Karpas-422 (cell line): Measurements from ENCODE around the gene HEATR5A. TPM values are rescaled to one million over a fixed set of nuclear protein-coding genes. Genes with fewer than 3 reads are reported as not detected.
"Not testable (repeated sequence)": the region's sequence is repeated elsewhere in the genome, so short reads cannot be mapped to it uniquely, and the experiment has no call there.

ENCODE experiments used
- DNase-seq: peaks from one replicate; pipeline ENCODE4 v3.0.0-alpha.2; 2015
- H2AFZ ChIP-seq: fragments of 200-600 bp; sonication (generic); 2 replicates; pipeline ENCODE4 v1.6.1; 2014; ENCODE audit warnings: antibody characterized with exemption, low read length, mixed read lengths
- H3K27ac ChIP-seq: fragments of 200-600 bp; sonication (generic); 2 replicates; pipeline ENCODE4 v1.5.1; 2014; ENCODE audit warnings: mild to moderate bottlenecking, low read length, moderate library complexity
- H3K27me3 ChIP-seq: fragments of 200-600 bp; sonication (generic); 2 replicates; pipeline ENCODE4 v1.6.1; 2014; ENCODE audit warnings: low read length, mixed read lengths
- H3K36me3 ChIP-seq: fragments of 200-600 bp; sonication (generic); 2 replicates; pipeline ENCODE4 v1.6.1; 2014; ENCODE audit warnings: low read length, mixed read lengths; ENCODE audit not compliant: insufficient read depth
- H3K4me1 ChIP-seq: fragments of 200-600 bp; sonication (generic); 2 replicates; pipeline ENCODE4 v1.6.1; 2014; ENCODE audit warnings: mild to moderate bottlenecking, low read length, mixed read lengths
- H3K4me2 ChIP-seq: fragments of 200-600 bp; sonication (generic); 2 replicates; pipeline ENCODE4 v1.6.1; 2014; ENCODE audit warnings: low read length, low read depth, mild to moderate bottlenecking; ENCODE audit not compliant: poor library complexity, severe bottlenecking
- H3K4me3 ChIP-seq: fragments of 200-600 bp; sonication (generic); 2 replicates; pipeline ENCODE4 v1.5.1; 2014; ENCODE audit warnings: mild to moderate bottlenecking, antibody characterized with exemption, low read length, mixed read lengths
- H3K79me2 ChIP-seq: fragments of 200-600 bp; sonication (generic); 2 replicates; pipeline ENCODE4 v1.6.1; 2014; ENCODE audit warnings: mild to moderate bottlenecking, low read length, mixed read lengths
- H3K9ac ChIP-seq: fragments of 200-600 bp; sonication (generic); 2 replicates; pipeline ENCODE4 v1.6.0; 2014; ENCODE audit warnings: low read length
- H3K9me2 ChIP-seq: fragments of 200-600 bp; sonication (generic), shearing (Covaris generic); replicated peaks from 2 replicates; pipeline ENCODE4 v1.6.0; 2014; ENCODE audit warnings: mild to moderate bottlenecking, low read length, moderate library complexity; ENCODE audit not compliant: insufficient read depth
- H3K9me3 ChIP-seq: fragments of 300-700, 200-600 bp; sonication (generic); 2 replicates; pipeline ENCODE4 v1.6.1; 2014; ENCODE audit warnings: low read length, mixed read lengths
- H4K20me1 ChIP-seq: fragments of 200-600 bp; sonication (generic); 2 replicates; pipeline ENCODE4 v1.6.1; 2014; ENCODE audit warnings: mild to moderate bottlenecking, antibody characterized with exemption, low read length, low read depth; ENCODE audit not compliant: insufficient read depth
- total RNA-seq: library from RNA; depleted of rRNA; stranded (reverse); fragments of >200 nt; shearing (Covaris generic); gene quantifications from 2 replicates; pipeline ENCODE4 v1.2.3, GENCODE V29; 2014; ENCODE audit warnings: low replicate concordance

The HEATR5A gene
- total RNA-seq, 1 experiment from 2014 or later = 47.4 TPM

- Histone ChIP-seq H3K4me1 (peaks cover 20% of the 10 kb centered on the region), H3K27ac (no peak overlapping the region), H3K4me3 (no peak overlapping the region), H3K79me2 (no peaks in the 10 kb centered on the region), H4K20me1 (no peaks in the 10 kb centered on the region), H3K4me2 (no peak overlapping the region), H3K36me3 (no peaks in the 10 kb centered on the region), H3K9ac (no peak overlapping the region), H2AFZ (no peak overlapping the region), H3K9me3 (no peaks in the 10 kb centered on the region; the same call in 1 of the 2 replicates), H3K27me3 (no peaks in the 10 kb centered on the region), H3K9me2 (no peaks in the 10 kb centered on the region)
- DNase-seq = no peak
Observed at GRCh38 chr14:31257244-31257553, 163.2 kb downstream of the HEATR5A start.

GRCh38 chr14:31256534-31257243 lies 163.7 kb downstream of the HEATR5A start:
- Histone ChIP-seq H2AFZ (peak overlapping the region; percentile 12; the same call in 1 of the 2 replicates), H3K4me1 (peaks cover 15% of the 10 kb centered on the region), H3K4me2 (no peak overlapping the region), H3K4me3 (no peak overlapping the region), H3K27me3 (no peaks in the 10 kb centered on the region), H3K9me3 (no peaks in the 10 kb centered on the region; the same call in 1 of the 2 replicates), H3K79me2 (no peaks in the 10 kb centered on the region), H3K36me3 (no peaks in the 10 kb centered on the region), H3K9me2 (no peaks in the 10 kb centered on the region), H3K27ac (no peak overlapping the region), H3K9ac (no peak overlapping the region), H4K20me1 (no peaks in the 10 kb centered on the region)
- no peak for DNase-seq

- H2AFZ ChIP-seq, H4K20me1 ChIP-seq: not testable (repeated sequence)
Observed at GRCh38 chr14:31255918-31256317, 164.4 kb downstream of the HEATR5A start.

GRCh38 chr14:31255286-31255685 lies 165.1 kb downstream of the HEATR5A start:
- no peak overlapping the region for H3K4me2 ChIP-seq
- no peak for DNase-seq
- peaks cover 5% of the 10 kb centered on the region for H3K4me1 ChIP-seq
- H4K20me1 ChIP-seq = no peaks in the 10 kb centered on the region
- no peaks in the 10 kb centered on the region for H3K9me2 ChIP-seq
- no peaks in the 10 kb centered on the region for H3K27me3 ChIP-seq
- H3K36me3 ChIP-seq = no peaks in the 10 kb centered on the region
- no peak overlapping the region for H2AFZ ChIP-seq
- H3K9me3 ChIP-seq = no peaks in the 10 kb centered on the region; the same call in 1 of the 2 replicates
- no peaks in the 10 kb centered on the region for H3K79me2 ChIP-seq
- H3K9ac ChIP-seq = no peak overlapping the region
- no peak overlapping the region for H3K27ac ChIP-seq
- H3K4me3 ChIP-seq = no peak overlapping the region

More at GRCh38 chr14:31255918-31256317, 164.4 kb downstream of the HEATR5A start:
- H3K79me2 ChIP-seq, H3K27ac ChIP-seq, H3K9me2 ChIP-seq, H3K4me1 ChIP-seq, H3K36me3 ChIP-seq, H3K9me3 ChIP-seq, H3K27me3 ChIP-seq, DNase-seq, H3K9ac ChIP-seq, H3K4me3 ChIP-seq, H3K4me2 ChIP-seq: not testable (repeated sequence)

- H3K27ac ChIP-seq = no peak overlapping the region
- no peak overlapping the region for H2AFZ ChIP-seq
- no peaks in the 10 kb centered on the region for H3K9me3 ChIP-seq
- H3K4me1 ChIP-seq = peaks cover 5% of the 10 kb centered on the region
- H3K9ac ChIP-seq = no peak overlapping the region
- no peak overlapping the region for H3K4me2 ChIP-seq
- no peaks in the 10 kb centered on the region for H3K27me3 ChIP-seq
- DNase-seq = peak; percentile 41
- no peaks in the 10 kb centered on the region for H3K79me2 ChIP-seq
- no peaks in the 10 kb centered on the region for H4K20me1 ChIP-seq
- H3K36me3 ChIP-seq = no peaks in the 10 kb centered on the region
- no peak overlapping the region for H3K4me3 ChIP-seq
- no peaks in the 10 kb centered on the region for H3K9me2 ChIP-seq
Observed at GRCh38 chr14:31253746-31254471, 166.4 kb downstream of the HEATR5A start.

GRCh38 chr14:31252865-31253264 lies 167.5 kb downstream of the HEATR5A start:
- H2AFZ ChIP-seq = no peak overlapping the region
- peak; percentile 56 for DNase-seq

GRCh38 chr14:31251028-31251958 lies 169.1 kb downstream of the HEATR5A start:
- H3K9me2 ChIP-seq = no peaks in the 10 kb centered on the region
- no peak overlapping the region for H3K9ac ChIP-seq
- H3K4me2 ChIP-seq = no peak overlapping the region
- H3K9me3 ChIP-seq = no peaks in the 10 kb centered on the region
- no peaks in the 10 kb centered on the region for H3K27me3 ChIP-seq
- H3K4me1 ChIP-seq = peaks cover 5% of the 10 kb centered on the region
- no peaks in the 10 kb centered on the region for H3K79me2 ChIP-seq
- 0 out of 2 replicates have a peak overlapping the region, but pooled peaks have one; percentile 24 for H2AFZ ChIP-seq
- DNase-seq = no peak
- no peaks in the 10 kb centered on the region for H4K20me1 ChIP-seq
- no peak overlapping the region for H3K27ac ChIP-seq
- no peaks in the 10 kb centered on the region for H3K36me3 ChIP-seq
- no peak overlapping the region for H3K4me3 ChIP-seq

More at GRCh38 chr14:31252865-31253264, 167.5 kb downstream of the HEATR5A start:
- no peaks in the 10 kb centered on the region for H3K27me3 ChIP-seq
- H3K4me3 ChIP-seq = no peak overlapping the region
- H3K79me2 ChIP-seq = no peaks in the 10 kb centered on the region
- no peaks in the 10 kb centered on the region for H3K9me2 ChIP-seq
- H3K27ac ChIP-seq = no peak overlapping the region
- H3K4me1 ChIP-seq = peaks cover 5% of the 10 kb centered on the region
- H3K9ac ChIP-seq = no peak overlapping the region
- H3K36me3 ChIP-seq = no peaks in the 10 kb centered on the region
- no peaks in the 10 kb centered on the region for H3K9me3 ChIP-seq
- no peak overlapping the region for H3K4me2 ChIP-seq
- H4K20me1 ChIP-seq = no peaks in the 10 kb centered on the region

- peaks cover 12% of the 10 kb centered on the region for H3K4me1 ChIP-seq
- H3K9ac ChIP-seq = no peak overlapping the region
- H3K36me3 ChIP-seq = no peaks in the 10 kb centered on the region
- H3K27ac ChIP-seq = no peak overlapping the region
- H3K9me3 ChIP-seq = no peaks in the 10 kb centered on the region
- no peaks in the 10 kb centered on the region for H3K9me2 ChIP-seq
- no peak overlapping the region for H3K4me2 ChIP-seq
- no peak for DNase-seq
- H3K79me2 ChIP-seq = no peaks in the 10 kb centered on the region
- H3K27me3 ChIP-seq = no peaks in the 10 kb centered on the region
- no peaks in the 10 kb centered on the region for H4K20me1 ChIP-seq
- no peak overlapping the region for H2AFZ ChIP-seq
- H3K4me3 ChIP-seq = no peak overlapping the region
Observed at GRCh38 chr14:31244626-31245025, 175.7 kb downstream of the HEATR5A start.
